NCI-H748 (cell line): ENCODE measurements around the gene CDCA4.

Source experiments
- DNase-seq: peaks from one replicate; lab custom pipeline; 2025; ENCODE audit not compliant: unreplicated experiment; lab: John Stamatoyannopoulos, UW

The CDCA4 gene

GRCh38 chr14:104965561-104966231 lies 55.2 kb downstream of the CDCA4 start:
- no peak for DNase-seq

GRCh38 chr14:104964546-104964945 lies 56.3 kb downstream of the CDCA4 start:
- DNase-seq = no peak
